ENCODE results near the gene CAMSAP1.

CAMSAP1 gene

GRCh38 chr9:135956802-135957174, 49.4 kb upstream of the CAMSAP1 start:
- H3K27ac ChIP-seq (ENCODE audit: extremely low read depth, low read depth, low read length) = no peak overlapping the region
- POLR2A ChIA-PET = no interaction called here
- CTCF ChIA-PET = interaction anchor here (1.2 kb wide), 1 partner anchor 10 kb away, joined by 3 read pairs; no protein-coding TSS in a partner anchor

More at GRCh38 chr9:135956802-135957174, 49.4 kb upstream of the CAMSAP1 start:
- TF ChIP-seq KLF10 (tag by site-specific recombination; IDR thresholded peaks at IDR 0.05) (no peak), OSR2 (tag by site-specific recombination; IDR thresholded peaks at IDR 0.05) (no peak), PBX3 (CRISPR knock-in tag; IDR thresholded peaks at IDR 0.05) (no peak), ZNF26 (tag by site-specific recombination; IDR thresholded peaks at IDR 0.05) (no peak), ZNF596 (tag by site-specific recombination; IDR thresholded peaks at IDR 0.05) (no peak), ZNF138 (tag by site-specific recombination; IDR thresholded peaks at IDR 0.05; ENCODE audit: borderline replicate concordance) (no peak), ZNF776 (tag by site-specific recombination; IDR thresholded peaks at IDR 0.05; ENCODE audit: borderline replicate concordance) (no peak), ZNF529 (tag by site-specific recombination; IDR thresholded peaks at IDR 0.05; ENCODE audit: insufficient replicate concordance) (no peak), ZNF140 (tag by site-specific recombination; IDR thresholded peaks at IDR 0.05) (no peak), TSHZ1 (tag by site-specific recombination; IDR thresholded peaks at IDR 0.05; ENCODE audit: borderline replicate concordance) (no peak), ZBTB11 (tag by site-specific recombination; conservative IDR thresholded peaks at IDR 0.05; ENCODE audit: low read depth) (no peak), ZNF639 (tag by site-specific recombination; IDR thresholded peaks at IDR 0.05) (no peak), ZNF513 (tag by site-specific recombination; IDR thresholded peaks at IDR 0.05) (no peak), ZNF629 (tag by site-specific recombination; IDR thresholded peaks at IDR 0.05) (no peak), ZNF514 (tag by site-specific recombination; IDR thresholded peaks at IDR 0.05) (no peak), RBAK (tag by site-specific recombination; IDR thresholded peaks at IDR 0.05) (no peak), KLF7 (tag by site-specific recombination; IDR thresholded peaks at IDR 0.05; ENCODE audit: borderline replicate concordance) (no peak), ZNF341 (tag by site-specific recombination; IDR thresholded peaks at IDR 0.05; ENCODE audit: low read depth) (no peak)
- H3K36me3 ChIP-seq (ENCODE audit: control insufficient read depth in 2 of 2, insufficient read depth in 1 of 2, low read length in 2 of 2) = peaks cover 0 to 31% of the 10 kb centered on the region in 2 experiments; a peak in 2 of 3 replicates
- no peak overlapping the region for H3K4me3 ChIP-seq (ENCODE audit: low read depth, low read length)
- no peaks in the 10 kb centered on the region for H3K4me1 ChIP-seq (ENCODE audit: control insufficient read depth, insufficient read depth, low read length)
- no peaks in the 10 kb centered on the region for H3K9me3 ChIP-seq (ENCODE audit: control insufficient read depth, insufficient read depth, low read depth, low read length)
